Measurements from ENCODE around the gene HYAL3. TPM values are rescaled to one million over a fixed set of nuclear protein-coding genes. Genes with fewer than 3 reads are reported as not detected.
A peak's percentile ranks its signal among the peaks of the same experiment; 100 is the strongest.

HYAL3 gene
- total RNA-seq, 1 donor from 2014 or later = not detected

GRCh38 chr3:50293079-50293801 lies 6.0 kb downstream of the HYAL3 start:
- Histone ChIP-seq H3K4me3 (peak overlapping the region; percentile 82 to 84), H3K9me3 (no peaks in the 10 kb centered on the region), H3K27me3 (no peaks in the 10 kb centered on the region), H3K36me3 (peaks cover 12 to 29% of the 10 kb centered on the region in 2 donors), H3K27ac (peak overlapping the region; percentile 84 to 89), H3K4me1 (peaks cover under 1 to 25% of the 10 kb centered on the region in 2 donors)
- TF ChIP-seq, protein P1, sequence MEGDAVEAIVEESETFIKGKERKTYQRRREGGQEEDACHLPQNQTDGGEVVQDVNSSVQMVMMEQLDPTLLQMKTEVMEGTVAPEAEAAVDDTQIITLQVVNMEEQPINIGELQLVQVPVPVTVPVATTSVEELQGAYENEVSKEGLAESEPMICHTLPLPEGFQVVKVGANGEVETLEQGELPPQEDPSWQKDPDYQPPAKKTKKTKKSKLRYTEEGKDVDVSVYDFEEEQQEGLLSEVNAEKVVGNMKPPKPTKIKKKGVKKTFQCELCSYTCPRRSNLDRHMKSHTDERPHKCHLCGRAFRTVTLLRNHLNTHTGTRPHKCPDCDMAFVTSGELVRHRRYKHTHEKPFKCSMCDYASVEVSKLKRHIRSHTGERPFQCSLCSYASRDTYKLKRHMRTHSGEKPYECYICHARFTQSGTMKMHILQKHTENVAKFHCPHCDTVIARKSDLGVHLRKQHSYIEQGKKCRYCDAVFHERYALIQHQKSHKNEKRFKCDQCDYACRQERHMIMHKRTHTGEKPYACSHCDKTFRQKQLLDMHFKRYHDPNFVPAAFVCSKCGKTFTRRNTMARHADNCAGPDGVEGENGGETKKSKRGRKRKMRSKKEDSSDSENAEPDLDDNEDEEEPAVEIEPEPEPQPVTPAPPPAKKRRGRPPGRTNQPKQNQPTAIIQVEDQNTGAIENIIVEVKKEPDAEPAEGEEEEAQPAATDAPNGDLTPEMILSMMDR (IDR thresholded peaks at IDR 0.05) = no peak
- intact Hi-C loops (cut with DNase I) = no loop called here
- DNase-seq (ENCODE audit: low spot score in 2 of 2) = peak in 1 of 2 donors; percentile 62

GRCh38 chr3:50292159-50293078 lies 6.8 kb downstream of the HYAL3 start, which contains the start of gene IFRD2:
Gene IFRD2 (minus strand): TSS chr3:50292429. CDS start chr3:50292274, 155 bp downstream.
- TF ChIP-seq, protein P1 (IDR thresholded peaks at IDR 0.05) = no peak
- Histone ChIP-seq H3K27ac (peak within 1 kb of the TSS; percentile 85 to 89), H3K27me3 (no peaks in the 10 kb centered on the region), H3K4me1 (peaks cover 0 to 21% of the 10 kb centered on the region in 2 donors), H3K4me3 (peak within 1 kb of the TSS; percentile 82 to 84), H3K9me3 (no peaks in the 10 kb centered on the region), H3K36me3 (peaks cover 20 to 37% of the 10 kb centered on the region in 2 donors)
- DNase-seq (ENCODE audit: low spot score in 2 of 2) = peak; percentile 93 to 98
- intact Hi-C loops (cut with DNase I) = no loop called here

DNA sequence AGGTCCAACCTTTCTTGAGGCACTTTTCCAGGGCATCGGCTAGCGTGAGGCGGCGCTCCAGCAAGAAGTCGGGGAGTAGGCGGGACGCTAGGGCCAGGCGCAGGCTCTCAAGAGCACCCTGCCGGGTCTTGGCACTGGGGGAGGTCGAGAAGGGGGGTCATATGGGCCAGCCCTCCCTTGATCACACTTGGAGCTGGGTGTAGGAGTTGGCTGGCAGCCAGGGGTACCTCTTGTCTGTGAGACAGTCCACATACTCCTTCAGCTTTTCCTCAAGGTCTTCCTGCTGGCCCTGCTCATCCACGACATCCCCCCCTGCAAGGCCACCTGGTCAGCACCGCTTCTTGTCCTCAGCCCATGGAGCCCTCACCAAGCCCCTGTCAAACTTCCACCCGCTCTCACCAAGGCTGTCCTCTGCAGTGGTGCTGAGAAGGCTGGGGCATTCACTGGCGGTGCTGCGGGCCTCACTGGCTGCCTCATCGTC lies 9.0 kb downstream of the HYAL3 start:
- no peaks in the 10 kb centered on the region for H3K9me3 ChIP-seq
- TF ChIP-seq, protein P1 (IDR thresholded peaks at IDR 0.05) = no peak
- no peak overlapping the region for H3K27ac ChIP-seq
- H3K4me3 ChIP-seq = no peak overlapping the region
- no peaks in the 10 kb centered on the region for H3K27me3 ChIP-seq
- intact Hi-C loops (cut with DNase I) = no loop called here
- H3K36me3 ChIP-seq = peaks cover 25 to 35% of the 10 kb centered on the region in 2 donors
- H3K4me1 ChIP-seq = peaks cover 0 to 21% of the 10 kb centered on the region in 2 donors
- peak in 1 of 2 donors; percentile 63 for DNase-seq (ENCODE audit: low spot score in 2 of 2)

DNA sequence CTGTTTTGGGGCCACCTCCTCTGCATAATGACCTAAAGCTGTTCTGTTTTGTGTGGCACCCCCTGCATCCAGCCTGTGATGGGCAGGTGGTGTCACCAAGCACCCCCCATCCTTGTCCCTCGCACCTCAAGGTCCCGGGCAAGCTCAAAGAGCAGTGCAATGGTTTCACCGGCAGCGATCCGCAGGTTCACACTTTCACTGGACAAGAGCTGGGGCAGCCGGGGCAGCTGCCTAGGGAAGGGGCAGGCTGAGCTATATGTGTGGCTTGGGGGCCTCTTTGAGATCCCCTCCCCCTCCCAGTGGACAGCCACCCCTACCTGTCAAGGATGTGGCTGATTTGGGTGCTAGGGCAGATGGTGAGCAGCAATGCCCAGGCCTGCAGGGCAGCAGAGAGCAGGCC lies 10.1 kb downstream of the HYAL3 start:
- DNase-seq (ENCODE audit: low spot score in 2 of 2) = no peak
- intact Hi-C loops (cut with DNase I) = no loop called here
- Histone ChIP-seq H3K27me3 (no peaks in the 10 kb centered on the region), H3K4me3 (no peak overlapping the region), H3K27ac (no peak overlapping the region), H3K9me3 (no peaks in the 10 kb centered on the region), H3K36me3 (peaks cover 25 to 35% of the 10 kb centered on the region in 2 donors), H3K4me1 (peaks cover 0 to 21% of the 10 kb centered on the region in 2 donors)
- TF ChIP-seq, protein P1 (IDR thresholded peaks at IDR 0.05) = no peak

GRCh38 chr3:50288387-50289007 lies 10.7 kb downstream of the HYAL3 start:
- H3K36me3 ChIP-seq = peaks cover 25 to 35% of the 10 kb centered on the region in 2 donors
- TF ChIP-seq, protein P1 (IDR thresholded peaks at IDR 0.05) = no peak
- H3K27ac ChIP-seq = no peak overlapping the region
- no peak for DNase-seq (ENCODE audit: low spot score in 2 of 2)
- no peaks in the 10 kb centered on the region for H3K27me3 ChIP-seq
- peaks cover 0 to 21% of the 10 kb centered on the region in 2 donors for H3K4me1 ChIP-seq
- intact Hi-C loops (cut with DNase I) = no loop called here
- H3K4me3 ChIP-seq = no peak overlapping the region
- no peaks in the 10 kb centered on the region for H3K9me3 ChIP-seq
